IPS-11a (cell line): ENCODE data around the gene C10orf95.

Source experiments
- H3K4me3 ChIP-seq: one replicate; pipeline ENCODE4 v1.5.1; 2013; ENCODE audit warnings: low read depth, low read length, control low read depth

Gene C10orf95

GRCh38 chr10:102419269-102420180, 31.8 kb downstream of the C10orf95 start:
- H3K4me3 ChIP-seq = peak overlapping the region; percentile 89

GRCh38 chr10:102418622-102419268, 32.6 kb downstream of the C10orf95 start, which contains the start of gene PSD:
Gene PSD, minus strand, starts transcription at chr10:102418785. Its CDS starts 1,747 bp downstream, at chr10:102417038.
- H3K4me3 ChIP-seq = peak within 1 kb of the TSS; percentile 89

DNA sequence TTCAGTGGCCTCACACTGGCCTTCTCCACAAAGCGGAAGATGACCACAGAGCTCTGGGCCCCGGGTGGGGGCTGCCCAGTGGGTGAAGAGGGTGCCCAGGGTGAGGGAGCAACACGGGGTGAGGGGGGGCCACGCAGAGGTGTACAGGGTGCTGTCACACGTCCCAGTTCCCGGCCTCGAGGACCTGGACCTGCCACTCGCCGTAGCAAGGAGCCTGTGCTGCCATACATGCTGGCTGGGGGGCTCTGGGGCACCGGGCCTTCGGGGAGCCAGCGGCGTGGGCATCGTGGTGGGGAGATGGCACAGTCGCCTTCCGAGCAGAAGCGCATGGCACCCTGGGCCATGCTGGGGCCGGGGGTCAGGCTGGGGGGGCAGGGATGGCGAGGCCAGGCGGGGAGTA, 34.6 kb downstream of the C10orf95 start:
- no peak overlapping the region for H3K4me3 ChIP-seq

GRCh38 chr10:102416283-102416682, 35.1 kb downstream of the C10orf95 start:
- no peak overlapping the region for H3K4me3 ChIP-seq

DNA sequence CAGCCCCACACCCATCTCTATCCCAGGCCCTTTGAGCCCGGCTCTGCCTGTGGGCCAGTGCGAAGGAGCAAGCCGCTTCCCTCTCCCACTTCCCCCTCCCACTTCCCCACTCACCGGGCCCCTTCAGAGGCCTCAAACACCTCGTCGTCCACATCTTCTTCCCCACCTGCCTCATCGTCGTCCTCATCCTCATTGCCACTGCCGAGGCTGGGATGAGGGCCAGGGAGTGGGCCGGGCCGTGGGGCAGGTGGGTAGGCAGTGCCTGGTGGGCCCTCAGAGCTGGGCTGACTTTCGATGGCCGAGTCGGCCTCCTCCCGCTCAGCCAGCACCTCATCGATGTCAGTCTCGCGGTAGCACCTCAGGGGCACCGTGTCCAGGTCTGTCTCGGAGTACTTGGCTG, 36.6 kb downstream of the C10orf95 start:
- no peak overlapping the region for H3K4me3 ChIP-seq

- H3K4me3 ChIP-seq = no peak overlapping the region
These were observed 37.4 kb downstream of the C10orf95 start for GRCh38 chr10:102413806-102414561.

- H3K4me3 ChIP-seq = no peak overlapping the region
These were observed 38.2 kb downstream of the C10orf95 start for GRCh38 chr10:102413053-102413705.

GRCh38 chr10:102412293-102412692, 39.0 kb downstream of the C10orf95 start:
- H3K4me3 ChIP-seq = no peak overlapping the region

DNA sequence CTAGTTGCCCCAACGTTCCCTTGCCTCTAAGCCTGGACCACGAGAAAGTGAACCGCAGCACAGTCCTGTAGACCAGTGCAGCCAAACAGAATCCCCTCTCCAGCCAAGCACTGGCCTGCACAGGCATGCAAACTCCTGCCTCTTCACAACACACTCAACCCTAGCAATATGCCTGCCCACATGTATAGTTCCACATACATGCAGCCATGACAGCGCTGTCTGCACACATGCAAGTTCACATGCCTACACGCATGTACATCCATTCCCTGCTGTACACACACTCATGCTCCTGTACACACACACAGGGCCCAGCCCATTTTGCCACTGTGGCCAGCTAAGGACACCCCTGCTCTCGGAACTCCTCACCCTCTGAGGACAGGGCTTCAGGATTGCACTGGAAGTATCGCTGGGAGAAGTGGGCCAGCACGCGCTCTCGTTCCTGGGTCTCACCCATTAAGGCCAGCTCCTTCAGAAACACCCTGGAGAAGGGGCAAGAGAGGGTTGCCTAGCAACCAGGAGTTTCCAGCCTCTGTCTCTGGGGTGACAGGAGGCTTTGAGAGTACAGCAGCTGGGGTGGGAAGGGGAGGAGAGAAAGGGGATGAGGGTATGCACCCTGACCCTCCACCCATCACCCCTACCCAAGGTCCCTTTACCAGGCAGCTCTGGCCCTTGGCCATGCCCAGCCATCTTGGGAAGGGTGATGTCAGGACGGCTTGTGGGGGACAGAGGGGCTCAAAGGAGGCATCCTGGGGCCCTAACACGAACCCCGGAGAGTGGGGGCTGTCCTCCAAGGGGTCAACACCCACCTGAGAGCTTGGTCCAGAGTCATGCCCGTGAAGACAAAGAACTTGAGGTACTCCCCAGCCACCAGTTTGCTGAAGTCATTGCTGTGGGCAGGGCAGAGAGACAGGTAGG, 39.7 kb downstream of the C10orf95 start:
- H3K4me3 ChIP-seq = peak overlapping the region; percentile 41

DNA sequence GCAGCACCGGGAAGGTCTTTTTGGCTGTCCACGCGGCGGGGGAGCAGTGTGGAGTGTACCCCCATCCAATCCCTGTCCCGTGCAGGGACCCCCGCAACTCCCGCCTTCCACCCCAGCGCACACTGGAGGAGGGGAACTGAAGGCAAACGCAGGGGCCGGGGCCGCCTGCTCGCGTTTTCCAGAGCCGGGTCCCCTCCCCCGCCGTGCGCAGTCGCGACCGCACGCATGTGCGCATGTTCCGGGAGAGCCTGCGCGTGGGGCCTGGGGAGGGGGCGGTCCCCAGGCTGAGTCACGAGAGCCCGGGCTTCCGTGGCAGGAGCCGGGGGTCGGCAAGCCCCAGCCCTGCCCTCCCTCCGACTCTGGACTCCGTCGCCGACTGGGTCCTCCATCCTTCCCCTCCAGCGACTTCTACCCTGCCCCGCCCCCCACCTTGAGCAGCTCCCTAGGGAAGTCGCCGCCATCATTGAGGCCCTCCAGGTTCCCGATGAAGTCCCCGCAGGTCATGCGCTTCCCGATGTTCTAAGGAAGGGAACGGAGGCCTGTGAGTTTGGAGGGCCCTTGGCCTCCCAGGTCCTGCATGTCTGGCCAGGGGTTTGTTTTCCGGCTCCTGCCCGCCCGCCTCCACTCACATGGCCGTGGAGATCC, 40.8 kb downstream of the C10orf95 start:
- H3K4me3 ChIP-seq = peak overlapping the region; percentile 41

DNA sequence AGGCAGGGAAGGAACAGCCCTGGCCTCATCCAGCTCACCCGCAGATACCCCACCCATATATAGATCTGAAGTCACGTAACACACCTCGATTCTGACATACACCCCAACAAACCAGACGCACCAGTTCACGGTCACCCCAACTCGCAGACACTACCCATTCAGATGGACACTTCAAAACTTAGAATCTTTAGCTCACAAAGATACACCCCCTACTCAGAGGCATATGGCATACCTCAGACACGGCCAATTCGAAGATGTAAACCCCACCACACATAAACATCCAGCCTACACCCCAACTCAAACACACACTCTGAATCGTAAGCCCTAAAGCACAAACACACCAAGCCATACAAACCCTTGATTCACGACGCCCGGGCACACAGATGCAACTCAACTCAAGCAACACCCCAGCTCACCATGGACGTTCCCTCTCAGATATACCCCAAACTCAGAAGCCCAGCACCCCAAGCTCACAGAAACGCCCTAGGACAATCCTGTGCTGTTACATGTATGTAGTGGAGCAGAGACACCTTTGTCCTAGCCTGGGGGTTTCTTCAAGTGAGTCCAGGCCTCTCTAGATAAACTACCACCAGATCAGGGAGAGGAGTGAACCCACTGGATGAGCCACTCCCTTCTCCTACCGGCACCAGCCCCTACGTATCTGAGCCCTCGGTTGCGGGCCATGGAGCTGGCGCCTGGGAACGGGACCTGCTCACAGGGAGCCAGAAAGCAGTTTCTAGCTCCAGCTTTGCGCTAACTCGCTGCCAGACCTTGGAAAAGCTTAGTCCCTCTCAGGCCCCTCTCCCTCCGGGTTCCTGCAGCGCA, 41.5 kb downstream of the C10orf95 start:
- H3K4me3 ChIP-seq = peak overlapping the region; percentile 41

- peak overlapping the region; percentile 27 for H3K4me3 ChIP-seq
These were observed 42.4 kb downstream of the C10orf95 start for GRCh38 chr10:102408728-102409603.

GRCh38 chr10:102408131-102408727, 43.1 kb downstream of the C10orf95 start:
- H3K4me3 ChIP-seq = no peak overlapping the region

- no peak overlapping the region for H3K4me3 ChIP-seq
These were observed 43.8 kb downstream of the C10orf95 start for GRCh38 chr10:102407425-102408130.

- H3K4me3 ChIP-seq = no peak overlapping the region
These were observed 44.5 kb downstream of the C10orf95 start for GRCh38 chr10:102406815-102407214.

DNA sequence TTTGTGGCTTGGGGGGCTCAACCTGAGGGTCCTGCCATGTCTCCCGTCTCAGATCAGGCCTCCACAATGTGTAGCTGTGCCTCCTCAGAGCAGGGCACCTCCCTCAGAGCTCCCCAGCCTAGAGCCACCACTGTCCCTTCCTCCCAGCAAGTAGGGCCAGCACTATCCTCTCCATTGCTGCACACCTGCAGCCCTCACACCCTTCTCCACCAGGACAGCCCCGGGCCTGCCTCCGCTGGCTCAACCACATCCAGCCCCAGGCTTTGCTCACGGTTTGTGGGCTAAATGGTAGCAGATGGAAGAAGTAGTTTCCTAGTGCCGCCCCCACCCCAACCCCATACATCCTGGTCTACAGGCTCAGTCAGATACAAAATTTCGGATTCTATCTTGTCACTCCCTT, 45.7 kb downstream of the C10orf95 start:
- H3K4me3 ChIP-seq = no peak overlapping the region
